Measurements from ENCODE around the gene TEPSIN. TPM values are rescaled to one million over a fixed set of nuclear protein-coding genes. Genes with fewer than 3 reads are reported as not detected.

Gene TEPSIN
- total and polyA plus RNA-seq, 12 donors, result 3.1 to 144 (median 40.6) TPM

- no peak overlapping the region for H3K4me3 ChIP-seq
- intact Hi-C loops (cut with DNase I), result no loop called here
- H3K27me3 ChIP-seq, result no peaks in the 10 kb centered on the region
- 81 to 91% (median 88%) methylated on average over 8 to 21 of the region's 21 CpGs for whole genome bisulfite sequencing, 4 donors
- H3K27ac ChIP-seq, result no peak overlapping the region
- TF ChIP-seq CTCF (IDR thresholded peaks at IDR 0.05), result no peak
- TF ChIP-seq POLR2A (IDR thresholded peaks at IDR 0.05), result no peak
- peaks cover 7 to 17% of the 10 kb centered on the region in 2 donors for H3K4me1 ChIP-seq (replicated peaks in 1 of 2)
- peaks cover 0 to 46% of the 10 kb centered on the region in 2 donors for H3K36me3 ChIP-seq (replicated peaks in 1 of 2)
- DNase-seq, result no peak
- H3K9me3 ChIP-seq (replicated peaks in 1 of 3), result no peaks in the 10 kb centered on the region
Measured at GRCh38 chr17:81233811-81234505, 4.9 kb downstream of the TEPSIN start.

GRCh38 chr17:81233316-81233715 is 5.5 kb downstream of the TEPSIN start:
- intact Hi-C loops (cut with DNase I), result no loop called here
- Histone ChIP-seq H3K9me3 (replicated peaks in 1 of 3) (no peaks in the 10 kb centered on the region), H3K4me1 (replicated peaks in 1 of 2) (peaks cover 7 to 17% of the 10 kb centered on the region in 2 donors), H3K4me3 (no peak overlapping the region), H3K27me3 (no peaks in the 10 kb centered on the region), H3K27ac (no peak overlapping the region), H3K36me3 (replicated peaks in 1 of 2) (peaks cover 0 to 46% of the 10 kb centered on the region in 2 donors)
- WGBS, 4 donors, result 93 to 96% (median 95%) methylated on average over 4 to 17 of the region's 17 CpGs
- TF ChIP-seq POLR2A (IDR thresholded peaks at IDR 0.05) (no peak), CTCF (IDR thresholded peaks at IDR 0.05) (no peak)
- DNase-seq, result no peak

- Histone ChIP-seq H3K4me3 (no peak overlapping the region), H3K9me3 (replicated peaks in 1 of 3) (no peaks in the 10 kb centered on the region), H3K36me3 (replicated peaks in 1 of 2) (peaks cover 0 to 46% of the 10 kb centered on the region in 2 donors), H3K27me3 (no peaks in the 10 kb centered on the region), H3K27ac (no peak overlapping the region), H3K4me1 (replicated peaks in 1 of 2) (peaks cover 2 to 12% of the 10 kb centered on the region in 2 donors)
- 92 to 98% (median 97%) methylated on average over 9 to 19 of the region's 19 CpGs for WGBS, 4 donors
- no peak for DNase-seq
- intact Hi-C loops (cut with DNase I), result no loop called here
- TF ChIP-seq CTCF (IDR thresholded peaks at IDR 0.05) (no peak), POLR2A (IDR thresholded peaks at IDR 0.05) (no peak)
Measured at GRCh38 chr17:81232616-81233241, 6.1 kb downstream of the TEPSIN start.

GRCh38 chr17:81231766-81232581 is 6.9 kb downstream of the TEPSIN start:
- peaks cover 0 to 46% of the 10 kb centered on the region in 2 donors for H3K36me3 ChIP-seq (replicated peaks in 1 of 2)
- no peak for DNase-seq
- intact Hi-C loops (cut with DNase I), result no loop called here
- no peaks in the 10 kb centered on the region for H3K27me3 ChIP-seq
- H3K4me3 ChIP-seq, result no peak overlapping the region
- peaks cover 0 to 5% of the 10 kb centered on the region in 2 donors for H3K4me1 ChIP-seq (replicated peaks in 1 of 2)
- no peaks in the 10 kb centered on the region for H3K9me3 ChIP-seq (replicated peaks in 1 of 3)
- no peak for TF ChIP-seq POLR2A (IDR thresholded peaks at IDR 0.05)
- no peak for TF ChIP-seq CTCF (IDR thresholded peaks at IDR 0.05)
- H3K27ac ChIP-seq, result no peak overlapping the region
- 77 to 92% (median 89%) methylated on average over 13 to 43 of the region's 43 CpGs for WGBS, 4 donors
